Neural progenitor cell (in vitro differentiated cells): ENCODE results near the gene DZIP1L.

Experiments
- CTCF ChIP-seq: fragments of 200-600 bp; sonication (generic); IDR thresholded peaks from 2 replicates; pipeline ENCODE4 v1.5.1; 2017; ENCODE audit warnings: antibody characterized with exemption, mild to moderate bottlenecking
- EZH2 ChIP-seq: fragments of 200-600 bp; sonication (generic); IDR thresholded peaks from 2 replicates; pipeline ENCODE4 v1.6.1; 2017; ENCODE audit warnings: antibody characterized with exemption, mild to moderate bottlenecking, moderate library complexity
- EZH2phosphoT487 ChIP-seq: fragments of 200-600 bp; sonication (generic); IDR thresholded peaks from 2 replicates; pipeline ENCODE4 v1.6.1; 2017; ENCODE audit warnings: antibody characterized with exemption

- no peak for TF ChIP-seq CTCF
- TF ChIP-seq EZH2: no peak
- no peak for TF ChIP-seq EZH2phosphoT487
These were observed 11.9 kb downstream of the DZIP1L start for GRCh38 chr3:138103466-138103865.
